ENCODE results near the gene TTC28.

The TTC28 gene

DNA sequence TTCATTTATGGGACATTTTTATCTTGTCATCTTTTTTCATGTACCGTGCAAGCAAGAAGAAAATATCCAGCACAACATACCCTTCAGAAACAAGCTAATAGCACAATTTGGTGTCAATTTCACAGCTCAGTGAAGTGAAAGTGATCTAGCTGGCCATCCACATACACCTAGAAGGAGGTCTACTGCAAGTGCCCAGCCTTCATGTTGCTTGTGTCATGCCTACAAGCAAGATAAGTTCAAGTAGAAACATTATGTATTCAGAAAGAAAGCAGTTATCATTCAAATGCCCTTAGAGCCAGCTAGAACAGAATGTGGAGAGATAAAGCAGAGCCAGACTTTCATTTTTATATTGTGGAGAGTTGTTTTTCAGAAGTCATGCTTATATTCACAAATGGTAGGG lies 434.9 kb downstream of the TTC28 start:
- Histone ChIP-seq H3K9me3 (ENCODE audit: control insufficient read depth, insufficient read depth, low read depth, low read length) (no peaks in the 10 kb centered on the region), H3K27ac (ENCODE audit: extremely low read depth, low read depth, low read length) (no peak overlapping the region), H3K36me3 (ENCODE audit: control insufficient read depth in 2 of 2, insufficient read depth in 1 of 2, low read length in 2 of 2) (no peaks in the 10 kb centered on the region), H3K4me3 (ENCODE audit: low read depth, low read length) (no peak overlapping the region), H3K4me1 (ENCODE audit: control insufficient read depth, insufficient read depth, low read length) (peaks cover 7% of the 10 kb centered on the region)
- POLR2A ChIA-PET = no interaction called here
- TF ChIP-seq, protein P1, sequence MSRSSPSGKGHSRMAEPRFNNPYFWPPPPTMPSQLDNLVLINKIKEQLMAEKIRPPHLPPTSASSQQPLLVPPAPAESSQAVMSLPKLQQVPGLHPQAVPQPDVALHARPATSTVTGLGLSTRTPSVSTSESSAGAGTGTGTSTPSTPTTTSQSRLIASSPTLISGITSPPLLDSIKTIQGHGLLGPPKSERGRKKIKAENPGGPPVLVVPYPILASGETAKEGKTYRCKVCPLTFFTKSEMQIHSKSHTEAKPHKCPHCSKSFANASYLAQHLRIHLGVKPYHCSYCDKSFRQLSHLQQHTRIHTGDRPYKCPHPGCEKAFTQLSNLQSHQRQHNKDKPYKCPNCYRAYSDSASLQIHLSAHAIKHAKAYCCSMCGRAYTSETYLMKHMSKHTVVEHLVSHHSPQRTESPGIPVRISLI (tag by site-specific recombination; IDR thresholded peaks at IDR 0.05) = no peak
- TF ChIP-seq, protein P2, sequence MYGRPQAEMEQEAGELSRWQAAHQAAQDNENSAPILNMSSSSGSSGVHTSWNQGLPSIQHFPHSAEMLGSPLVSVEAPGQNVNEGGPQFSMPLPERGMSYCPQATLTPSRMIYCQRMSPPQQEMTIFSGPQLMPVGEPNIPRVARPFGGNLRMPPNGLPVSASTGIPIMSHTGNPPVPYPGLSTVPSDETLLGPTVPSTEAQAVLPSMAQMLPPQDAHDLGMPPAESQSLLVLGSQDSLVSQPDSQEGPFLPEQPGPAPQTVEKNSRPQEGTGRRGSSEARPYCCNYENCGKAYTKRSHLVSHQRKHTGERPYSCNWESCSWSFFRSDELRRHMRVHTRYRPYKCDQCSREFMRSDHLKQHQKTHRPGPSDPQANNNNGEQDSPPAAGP (tag by site-specific recombination; IDR thresholded peaks at IDR 0.05) = no peak
- TF ChIP-seq KLF10 (tag by site-specific recombination; IDR thresholded peaks at IDR 0.05) (no peak), ZNF530 (tag by site-specific recombination; IDR thresholded peaks at IDR 0.05; ENCODE audit: low read depth) (no peak), ZNF488 (tag by site-specific recombination; IDR thresholded peaks at IDR 0.05) (no peak), ZNF768 (tag by site-specific recombination; IDR thresholded peaks at IDR 0.05) (no peak), ZNF544 (tag by site-specific recombination; IDR thresholded peaks at IDR 0.05) (no peak), GFI1B (tag by site-specific recombination; IDR thresholded peaks at IDR 0.05) (no peak), ZBTB20 (tag by site-specific recombination; IDR thresholded peaks at IDR 0.05) (no peak), ZNF146 (tag by site-specific recombination; IDR thresholded peaks at IDR 0.05) (no peak), ZEB2 (tag by site-specific recombination; IDR thresholded peaks at IDR 0.05) (no peak), IKZF3 (tag by site-specific recombination; IDR thresholded peaks at IDR 0.05) (no peak), ZNF416 (tag by site-specific recombination; IDR thresholded peaks at IDR 0.05) (no peak), ZBTB17 (tag by site-specific recombination; IDR thresholded peaks at IDR 0.05) (no peak)
- TF ChIP-seq, protein P3, sequence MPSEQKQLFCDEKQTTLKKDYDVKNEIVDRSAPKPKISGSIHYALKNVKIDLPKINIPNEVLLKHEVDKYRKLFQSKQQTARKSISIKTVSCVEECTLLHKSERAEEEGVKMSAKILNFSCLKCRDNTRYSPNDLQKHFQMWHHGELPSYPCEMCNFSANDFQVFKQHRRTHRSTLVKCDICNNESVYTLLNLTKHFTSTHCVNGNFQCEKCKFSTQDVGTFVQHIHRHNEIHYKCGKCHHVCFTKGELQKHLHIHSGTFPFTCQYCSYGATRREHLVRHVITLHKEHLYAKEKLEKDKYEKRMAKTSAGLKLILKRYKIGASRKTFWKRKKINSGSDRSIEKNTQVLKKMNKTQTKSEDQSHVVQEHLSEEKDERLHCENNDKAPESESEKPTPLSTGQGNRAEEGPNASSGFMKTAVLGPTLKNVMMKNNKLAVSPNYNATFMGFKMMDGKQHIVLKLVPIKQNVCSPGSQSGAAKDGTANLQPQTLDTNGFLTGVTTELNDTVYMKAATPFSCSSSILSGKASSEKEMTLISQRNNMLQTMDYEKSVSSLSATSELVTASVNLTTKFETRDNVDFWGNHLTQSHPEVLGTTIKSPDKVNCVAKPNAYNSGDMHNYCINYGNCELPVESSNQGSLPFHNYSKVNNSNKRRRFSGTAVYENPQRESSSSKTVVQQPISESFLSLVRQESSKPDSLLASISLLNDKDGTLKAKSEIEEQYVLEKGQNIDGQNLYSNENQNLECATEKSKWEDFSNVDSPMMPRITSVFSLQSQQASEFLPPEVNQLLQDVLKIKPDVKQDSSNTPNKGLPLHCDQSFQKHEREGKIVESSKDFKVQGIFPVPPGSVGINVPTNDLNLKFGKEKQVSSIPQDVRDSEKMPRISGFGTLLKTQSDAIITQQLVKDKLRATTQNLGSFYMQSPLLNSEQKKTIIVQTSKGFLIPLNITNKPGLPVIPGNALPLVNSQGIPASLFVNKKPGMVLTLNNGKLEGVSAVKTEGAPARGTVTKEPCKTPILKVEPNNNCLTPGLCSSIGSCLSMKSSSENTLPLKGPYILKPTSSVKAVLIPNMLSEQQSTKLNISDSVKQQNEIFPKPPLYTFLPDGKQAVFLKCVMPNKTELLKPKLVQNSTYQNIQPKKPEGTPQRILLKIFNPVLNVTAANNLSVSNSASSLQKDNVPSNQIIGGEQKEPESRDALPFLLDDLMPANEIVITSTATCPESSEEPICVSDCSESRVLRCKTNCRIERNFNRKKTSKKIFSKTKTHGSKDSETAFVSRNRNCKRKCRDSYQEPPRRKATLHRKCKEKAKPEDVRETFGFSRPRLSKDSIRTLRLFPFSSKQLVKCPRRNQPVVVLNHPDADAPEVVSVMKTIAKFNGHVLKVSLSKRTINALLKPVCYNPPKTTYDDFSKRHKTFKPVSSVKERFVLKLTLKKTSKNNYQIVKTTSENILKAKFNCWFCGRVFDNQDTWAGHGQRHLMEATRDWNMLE (tag by site-specific recombination; conservative IDR thresholded peaks at IDR 0.05; ENCODE audit: low read depth) = no peak
- CTCF ChIA-PET = interaction anchor here (1.4 to 1.7 kb wide), 2 partner anchors 9 to 43 kb away, joined by 3 to 6 read pairs; no protein-coding TSS in a partner anchor

DNA sequence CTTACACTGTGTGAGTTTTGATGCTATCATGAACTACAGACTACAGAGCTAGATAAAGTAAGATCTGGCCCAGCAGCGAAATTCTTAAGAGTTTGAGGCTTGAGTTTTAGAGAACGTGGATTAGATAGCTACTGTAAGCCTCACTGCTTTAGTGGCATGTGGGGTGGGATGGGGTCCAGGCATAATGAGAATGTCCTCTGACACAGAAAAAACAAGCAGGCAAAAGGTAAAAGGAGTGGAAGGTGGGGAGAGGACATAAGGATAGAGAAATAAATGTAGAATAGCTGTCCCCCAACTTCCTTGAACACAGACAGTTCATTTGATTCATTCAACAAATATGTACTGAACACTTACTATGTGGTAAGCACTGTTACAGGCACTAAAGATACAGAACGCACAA lies 436.1 kb downstream of the TTC28 start:
- ChIA-PET POLR2A (no interaction called here), CTCF (interaction anchor here (0.6 to 1.3 kb wide), 5 partner anchors 9 to 357 kb away, joined by 3 to 6 read pairs (median 5); no protein-coding TSS in a partner anchor)
- TF ChIP-seq ZNF140 (tag by site-specific recombination; IDR thresholded peaks at IDR 0.05) (no peak), ZNF48 (tag by site-specific recombination; IDR thresholded peaks at IDR 0.05) (no peak), EGR2 (tag by site-specific recombination; IDR thresholded peaks at IDR 0.05; ENCODE audit: low read depth) (no peak), ZNF580 (tag by site-specific recombination; IDR thresholded peaks at IDR 0.05) (no peak), ZNF133 (tag by site-specific recombination; IDR thresholded peaks at IDR 0.05) (no peak), ZNF404 (tag by site-specific recombination; IDR thresholded peaks at IDR 0.05) (no peak), ZNF549 (tag by site-specific recombination; IDR thresholded peaks at IDR 0.05) (no peak), GLI4 (tag by site-specific recombination; IDR thresholded peaks at IDR 0.05) (no peak), ZNF10 (tag by site-specific recombination; IDR thresholded peaks at IDR 0.05) (no peak), HOXC10 (CRISPR knock-in tag; IDR thresholded peaks at IDR 0.05) (no peak), SETDB1 (IDR thresholded peaks at IDR 0.05; ENCODE audit: insufficient read length, low read length) (no peak), ZSCAN30 (tag by site-specific recombination; IDR thresholded peaks at IDR 0.05) (no peak)
- TF ChIP-seq, protein P4, sequence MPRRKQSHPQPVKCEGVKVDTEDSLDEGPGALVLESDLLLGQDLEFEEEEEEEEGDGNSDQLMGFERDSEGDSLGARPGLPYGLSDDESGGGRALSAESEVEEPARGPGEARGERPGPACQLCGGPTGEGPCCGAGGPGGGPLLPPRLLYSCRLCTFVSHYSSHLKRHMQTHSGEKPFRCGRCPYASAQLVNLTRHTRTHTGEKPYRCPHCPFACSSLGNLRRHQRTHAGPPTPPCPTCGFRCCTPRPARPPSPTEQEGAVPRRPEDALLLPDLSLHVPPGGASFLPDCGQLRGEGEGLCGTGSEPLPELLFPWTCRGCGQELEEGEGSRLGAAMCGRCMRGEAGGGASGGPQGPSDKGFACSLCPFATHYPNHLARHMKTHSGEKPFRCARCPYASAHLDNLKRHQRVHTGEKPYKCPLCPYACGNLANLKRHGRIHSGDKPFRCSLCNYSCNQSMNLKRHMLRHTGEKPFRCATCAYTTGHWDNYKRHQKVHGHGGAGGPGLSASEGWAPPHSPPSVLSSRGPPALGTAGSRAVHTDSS (tag by site-specific recombination; IDR thresholded peaks at IDR 0.05) = no peak

More for the DNA sequence above, 436.1 kb downstream of the TTC28 start:
- Histone ChIP-seq H3K4me1 (ENCODE audit: control insufficient read depth, insufficient read depth, low read length) (peaks cover 7% of the 10 kb centered on the region), H3K9me3 (ENCODE audit: control insufficient read depth, insufficient read depth, low read depth, low read length) (no peaks in the 10 kb centered on the region), H3K27ac (ENCODE audit: extremely low read depth, low read depth, low read length) (no peak overlapping the region), H3K4me3 (ENCODE audit: low read depth, low read length) (no peak overlapping the region), H3K36me3 (ENCODE audit: control insufficient read depth in 2 of 2, insufficient read depth in 1 of 2, low read length in 2 of 2) (no peaks in the 10 kb centered on the region)

Data from HEK293 (cell line).